Heart left ventricle (tissue), 16 donors: ENCODE measurements around the gene ZNF300. TPM values are rescaled to one million over a fixed set of nuclear protein-coding genes. Genes with fewer than 3 reads are reported as not detected.

Experiments used
- ATAC-seq, 4 donors: fragments of 200-7000 bp; cut with Tn5 transposase; one replicate each; pipeline ENCODE4 v1.9.1; 2020 to 2022; ENCODE audit warnings: moderate library complexity in 4 of 4, mild to moderate bottlenecking in 3 of 4, moderate number of reproducible peaks in 1 of 4
- DNase-seq, 5 donors: peaks; one replicate each; pipeline ENCODE4 v3.0.0-alpha.2; 2020
- H3K27ac ChIP-seq, 12 donors: fragments of 200-600 bp; sonication (generic) in 4 of 12; one replicate each; pipeline versions ENCODE4 v1.5.0 to v1.8.0; 2016 to 2022; ENCODE audit warnings: mild to moderate bottlenecking in 2 of 12
- H3K27me3 ChIP-seq, 9 donors: fragments of 200-600 bp; sonication (generic) in 2 of 9; one replicate each; pipeline versions ENCODE4 v1.5.1 to v1.8.0; 2016 to 2022; ENCODE audit warnings: mild to moderate bottlenecking in 3 of 9
- H3K36me3 ChIP-seq, 9 donors: fragments of 200-600 bp; sonication (generic) in 2 of 9; one replicate each; pipeline versions ENCODE4 v1.5.0 to v1.8.0; 2018 to 2022; ENCODE audit warnings: mild to moderate bottlenecking in 2 of 9
- H3K4me1 ChIP-seq, 12 donors: fragments of 200-600 bp; sonication (generic) in 4 of 12; one replicate each; pipeline versions ENCODE4 v1.5.0 to v1.8.0; 2016 to 2022; ENCODE audit warnings: mild to moderate bottlenecking in 3 of 12
- H3K4me3 ChIP-seq, 12 donors: fragments of 200-600 bp; sonication (generic) in 4 of 12; one replicate each; pipeline versions ENCODE4 v1.5.0 to v1.8.0; 2017 to 2022; ENCODE audit warnings: mild to moderate bottlenecking in 9 of 12, moderate library complexity in 4 of 12
- H3K9me3 ChIP-seq, 12 donors: fragments of 200-600 bp; sonication (generic) in 4 of 12; one replicate each; pipeline versions ENCODE4 v1.5.0 to v1.8.0; 2016 to 2022; ENCODE audit warnings: mild to moderate bottlenecking in 1 of 12
- CTCF ChIP-seq, 12 donors: fragments of 200-600 bp; sonication (generic) in 4 of 12; IDR thresholded peaks; one replicate each; pipeline versions ENCODE4 v1.5.0 to v1.8.0; 2018 to 2022; ENCODE audit warnings: antibody characterized with exemption in 12 of 12, mild to moderate bottlenecking in 5 of 12
- POLR2A ChIP-seq, 2 donors: fragments of 450-650 bp; IDR thresholded peaks; one replicate each; pipeline ENCODE4 v1.6.1; 2017; ENCODE audit warnings: antibody characterized with exemption in 2 of 2, mild to moderate bottlenecking in 2 of 2, moderate library complexity in 2 of 2
- WGBS, 4 donors: extraction: QIAGEN DNeasy Blood & Tissue Kit in 2 of 4; methylation state at CpG; one replicate each; pipeline versions ENCODE4 v1.1.5 to v1.1.7; 2013 to 2018; 5-methylcytosine and 5-hydroxymethylcytosine counted together
- intact Hi-C, 10 donors: fragments of 100-400 bp; cut with DNase I; formaldehyde crosslinking; loops; one replicate each; pipeline versions ENCODE4 v1.11.1 to v1.14.2; 2022
- polyA plus RNA-seq, 2 donors: library from polyadenylated mRNA; stranded (reverse); fragments of 200-250 nt; gene quantifications; one replicate each; pipeline ENCODE4 v1.2.3, GENCODE V29; 2013
- total RNA-seq, 9 donors: library from RNA; depleted of rRNA in 2 of 9; stranded (reverse); fragments of >200 nt in 2 of 9; fragmentation: NEBNext Ultra II Directional in 3 of 9; extraction: Animal tissue kit (Norgen Biotek cat#: 25700) in 3 of 9; gene quantifications; one replicate each; pipeline versions ENCODE4 v1.1.0 to v1.2.4, GENCODE V29; 2016 to 2023
- donor health status: ischemic (EF 13 %, LVEDD 7.1; RV severe dilation, severe dysfunction).
- donor health status: healthy with polysubstance abuse.
- donor health status: DM: no; HTN: yes; CAD: no.
- donor health status: DM: no; HTN: no; CAD: no.
- donor health status: ischemic (EF 25% LVEDD 6.9; RV normal size, moderate dysfunction).
- donor health status: ischemic (EF 25% LVEDD 5.7; RV mildly dilated, moderate dysfunction).
- donor health status: healthy.
- donor health status: DM: yes; HTN: yes; CAD: no.
- donor health status: ischemic (EF 35%, LVEDD 5.7; RV mildly dilated, moderate dysfunction).
- donor health status: nonischemic (EF 11% LVEDD 7.7; RV severe dilation, severe dysfunction).
- donor health status: DM: yes; HTN: yes; CAD: no.
- donor health status: PGD.
- donor health status: ischemic (EF 29% LVEDD 5.4; RV normal size, mild dysfunction).
- donor health status: nonischemic (EF 23%, LVEDD 6.1; RV moderate dilation, normal function).

Gene ZNF300
- total and polyA plus RNA-seq, 11 donors: 0.30 to 1.3 (median 1.1) TPM

DNA sequence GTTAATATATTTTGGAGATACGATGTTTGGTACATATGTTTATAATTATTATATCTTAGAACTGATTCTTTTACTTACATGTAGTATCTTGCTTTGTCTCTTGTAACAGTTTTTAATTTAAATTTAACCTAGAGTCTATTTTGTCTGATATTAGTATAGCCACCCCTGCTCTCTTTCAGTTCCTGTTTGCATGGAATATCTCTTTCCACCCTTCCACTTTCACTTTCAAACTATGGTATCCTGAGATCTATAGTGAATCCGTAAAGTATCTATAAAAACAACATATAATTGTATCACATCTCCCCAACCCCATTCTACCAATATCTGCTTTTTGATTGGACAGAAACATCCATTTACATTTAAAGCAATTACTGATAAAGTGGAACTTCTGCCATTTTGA lies 51.2 kb downstream of the ZNF300 start:
- H3K27ac ChIP-seq: no peak overlapping the region
- DNase-seq: no peak
- TF ChIP-seq POLR2A (IDR thresholded peaks at IDR 0.05) (no peak), CTCF (IDR thresholded peaks at IDR 0.05) (no peak)
- H3K9me3 ChIP-seq: peaks cover 0 to 4% (median 0%) of the 10 kb centered on the region in 12 donors
- intact Hi-C loops: loop anchor here in 1 of 10 donors (5.0 kb wide), 1 partner anchor 396 kb away; no protein-coding TSS in a partner anchor
- H3K4me1 ChIP-seq: no peaks in the 10 kb centered on the region
- WGBS, 4 donors: 88 to 93% (median 92%) methylated on average over 2 of the region's 2 CpGs
- no peak for ATAC-seq
- H3K4me3 ChIP-seq: no peak overlapping the region
- no peaks in the 10 kb centered on the region for H3K36me3 ChIP-seq
- no peaks in the 10 kb centered on the region for H3K27me3 ChIP-seq

DNA sequence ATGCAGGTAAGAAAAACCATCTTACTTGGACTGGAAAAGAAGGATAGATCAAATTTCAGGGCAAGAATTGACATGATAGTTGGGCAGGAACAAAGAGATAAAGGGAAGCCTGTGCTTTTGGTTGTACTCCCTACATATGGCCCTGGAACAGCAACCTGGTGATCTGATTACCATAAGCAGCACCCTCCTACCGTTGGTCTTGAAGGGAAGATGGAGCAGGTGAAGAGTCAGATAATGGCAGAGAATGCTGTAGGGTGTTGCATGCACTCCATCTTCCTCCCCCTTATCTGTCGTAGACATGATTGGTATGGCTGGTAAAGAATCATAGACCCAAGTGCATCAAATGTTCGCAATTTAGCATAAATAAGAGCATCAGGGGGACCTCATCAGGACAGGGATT lies 53.7 kb downstream of the ZNF300 start:
- Histone ChIP-seq H3K27ac (no peak overlapping the region), H3K27me3 (no peaks in the 10 kb centered on the region), H3K9me3 (no peaks in the 10 kb centered on the region), H3K4me1 (peaks cover 0 to 7% (median 0%) of the 10 kb centered on the region in 12 donors), H3K4me3 (no peak overlapping the region), H3K36me3 (no peaks in the 10 kb centered on the region)
- DNase-seq (no peak), ATAC-seq (no peak)
- WGBS, 4 donors: 40 to 70% (median 59%) methylated on average over 3 of the region's 3 CpGs
- TF ChIP-seq POLR2A (IDR thresholded peaks at IDR 0.05): no peak
- TF ChIP-seq CTCF (IDR thresholded peaks at IDR 0.05): no peak
- intact Hi-C loops: loop anchor here in 1 of 10 donors (5.0 kb wide), 1 partner anchor 394 kb away; no protein-coding TSS in a partner anchor

GRCh38 chr5:150848271-150848670 lies 56.5 kb downstream of the ZNF300 start:
- intact Hi-C loops: loop anchor here in 9 of 10 donors (2.0 to 10.0 kb wide), 11 partner anchors 46 to 393 kb away; partner anchors contain the start of genes RBM22 (in 4 of the 9) and DCTN4 (in 1 of the 9)
- 75 to 78% (median 77%) methylated on average over 3 to 4 of the region's 4 CpGs for WGBS, 4 donors
- no peaks in the 10 kb centered on the region for H3K27me3 ChIP-seq
- H3K27ac ChIP-seq: no peak overlapping the region
- no peak for TF ChIP-seq CTCF (IDR thresholded peaks at IDR 0.05)
- no peak for TF ChIP-seq POLR2A (IDR thresholded peaks at IDR 0.05)
- H3K4me1 ChIP-seq: peaks cover 0 to 7% (median 0%) of the 10 kb centered on the region in 12 donors
- ATAC-seq: no peak
- no peak for DNase-seq
- H3K4me3 ChIP-seq: no peak overlapping the region
- no peaks in the 10 kb centered on the region for H3K36me3 ChIP-seq
- H3K9me3 ChIP-seq: no peaks in the 10 kb centered on the region

- intact Hi-C loops: loop anchor here (2.0 to 10.0 kb wide), 12 partner anchors 45 to 393 kb away; partner anchors contain the start of genes RBM22 (in 4 of the 10) and DCTN4 (in 1 of the 10)
- Histone ChIP-seq H3K27me3 (peaks cover 0 to 1% (median 0%) of the 10 kb centered on the region in 9 donors), H3K4me1 (peaks cover 0 to 7% (median 0%) of the 10 kb centered on the region in 12 donors), H3K36me3 (no peaks in the 10 kb centered on the region), H3K4me3 (no peak overlapping the region), H3K27ac (no peak overlapping the region), H3K9me3 (no peaks in the 10 kb centered on the region)
- ATAC-seq: no peak
- TF ChIP-seq CTCF (IDR thresholded peaks at IDR 0.05) (peak in 1 of 12 donors; percentile 5), POLR2A (IDR thresholded peaks at IDR 0.05) (no peak)
- no peak for DNase-seq
- 48 to 54% (median 51%) methylated on average over 5 of the region's 5 CpGs for WGBS, 4 donors
Measured at GRCh38 chr5:150847334-150847695, 57.5 kb downstream of the ZNF300 start.
